Testis (tissue), 2 donors: ENCODE results near the gene RNF114.

ENCODE experiments used
- CTCF ChIP-seq, 3 experiments: fragments of 450-650 bp in 2 of 3; fragments of 200-600 bp in 1 of 3; sonication (generic) in 1 of 3; IDR thresholded peaks; one replicate each; pipeline ENCODE4 v1.5.1; 2016 to 2019; ENCODE audit warnings: antibody characterized with exemption in 3 of 3, mild to moderate bottlenecking in 2 of 3, moderate library complexity in 1 of 3
- POLR2A ChIP-seq: fragments of 450-650 bp; IDR thresholded peaks from one replicate; pipeline ENCODE4 v1.6.1; 2017; ENCODE audit warnings: antibody characterized with exemption, mild to moderate bottlenecking, moderate library complexity

GRCh38 chr20:49907405-49908257 lies 28.6 kb upstream of the RNF114 start:
- TF ChIP-seq CTCF (IDR thresholded peaks at IDR 0.05), result no peak
- no peak for TF ChIP-seq POLR2A
